Subcutaneous abdominal adipose tissue (tissue), 5 donors: ENCODE data around the gene HADHA.
A peak's percentile ranks its signal among the peaks of the same experiment; 100 is the strongest.

Source experiments
- H3K27ac ChIP-seq: one replicate; pipeline ENCODE4 v1.7.0; 2013; ENCODE audit warnings: low read depth, mild to moderate bottlenecking, inconsistent platforms, low read length, moderate library complexity
- H3K27me3 ChIP-seq, 5 donors: one replicate each; pipeline ENCODE4 v1.7.0; 2013; ENCODE audit warnings: low read length in 5 of 5, inconsistent platforms in 1 of 5; ENCODE audit not compliant: control insufficient read depth in 5 of 5, insufficient read depth in 4 of 5
- H3K36me3 ChIP-seq, 5 donors: one replicate each; pipeline ENCODE4 v1.7.0; 2013; ENCODE audit warnings: low read length in 5 of 5; ENCODE audit not compliant: control insufficient read depth in 5 of 5, insufficient read depth in 5 of 5
- H3K4me1 ChIP-seq, 5 donors: one replicate each; pipeline ENCODE4 v1.7.0; 2013; ENCODE audit warnings: low read length in 5 of 5, mild to moderate bottlenecking in 3 of 5, moderate library complexity in 1 of 5; ENCODE audit not compliant: control insufficient read depth in 5 of 5, insufficient read depth in 5 of 5
- H3K4me3 ChIP-seq, 5 donors: one replicate each; pipeline ENCODE4 v1.7.0; 2013; ENCODE audit warnings: low read length in 5 of 5, low read depth in 1 of 5
- H3K9ac ChIP-seq, 5 donors: one replicate each; pipeline ENCODE4 v1.7.0; 2013; ENCODE audit warnings: low read length in 5 of 5, mild to moderate bottlenecking in 4 of 5, moderate library complexity in 3 of 5
- H3K9me3 ChIP-seq, 5 donors: one replicate each; pipeline ENCODE4 v1.7.0; 2013; ENCODE audit warnings: low read length in 5 of 5; ENCODE audit not compliant: control insufficient read depth in 5 of 5
- donor health status: healthy.
- donor health status: healthy.
- donor health status: healthy.
- donor health status: healthy.
- donor health status: healthy.

The HADHA gene

DNA sequence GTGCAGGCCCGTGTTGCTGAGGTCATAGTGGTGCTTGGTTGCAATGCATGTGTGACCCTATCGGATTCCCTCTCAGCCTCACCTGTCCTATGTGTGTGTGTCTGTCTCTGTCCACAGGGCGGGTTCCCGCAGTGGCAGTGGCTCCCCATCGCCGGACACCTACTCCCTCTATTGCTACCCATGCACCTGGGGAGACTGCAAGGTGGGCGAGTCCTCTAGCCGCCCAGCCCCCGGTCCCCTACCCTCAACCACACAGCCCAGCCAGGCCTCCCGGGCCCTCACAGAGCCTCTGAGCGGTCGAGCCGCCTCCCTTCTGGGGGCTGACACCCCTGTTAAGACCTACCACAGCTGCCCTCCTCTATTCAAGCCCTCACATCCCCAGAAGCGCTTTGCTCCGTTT lies 57.3 kb downstream of the HADHA start:
- no peaks in the 10 kb centered on the region for H3K9me3 ChIP-seq
- H3K4me3 ChIP-seq = no peak overlapping the region
- peaks cover 0 to 2% (median 0%) of the 10 kb centered on the region in 5 donors for H3K27me3 ChIP-seq
- H3K9ac ChIP-seq = no peak overlapping the region
- no peak overlapping the region for H3K27ac ChIP-seq
- peaks cover 3 to 24% (median 24%) of the 10 kb centered on the region in 5 donors for H3K4me1 ChIP-seq
- peaks cover 0 to 30% (median 25%) of the 10 kb centered on the region in 5 donors for H3K36me3 ChIP-seq

DNA sequence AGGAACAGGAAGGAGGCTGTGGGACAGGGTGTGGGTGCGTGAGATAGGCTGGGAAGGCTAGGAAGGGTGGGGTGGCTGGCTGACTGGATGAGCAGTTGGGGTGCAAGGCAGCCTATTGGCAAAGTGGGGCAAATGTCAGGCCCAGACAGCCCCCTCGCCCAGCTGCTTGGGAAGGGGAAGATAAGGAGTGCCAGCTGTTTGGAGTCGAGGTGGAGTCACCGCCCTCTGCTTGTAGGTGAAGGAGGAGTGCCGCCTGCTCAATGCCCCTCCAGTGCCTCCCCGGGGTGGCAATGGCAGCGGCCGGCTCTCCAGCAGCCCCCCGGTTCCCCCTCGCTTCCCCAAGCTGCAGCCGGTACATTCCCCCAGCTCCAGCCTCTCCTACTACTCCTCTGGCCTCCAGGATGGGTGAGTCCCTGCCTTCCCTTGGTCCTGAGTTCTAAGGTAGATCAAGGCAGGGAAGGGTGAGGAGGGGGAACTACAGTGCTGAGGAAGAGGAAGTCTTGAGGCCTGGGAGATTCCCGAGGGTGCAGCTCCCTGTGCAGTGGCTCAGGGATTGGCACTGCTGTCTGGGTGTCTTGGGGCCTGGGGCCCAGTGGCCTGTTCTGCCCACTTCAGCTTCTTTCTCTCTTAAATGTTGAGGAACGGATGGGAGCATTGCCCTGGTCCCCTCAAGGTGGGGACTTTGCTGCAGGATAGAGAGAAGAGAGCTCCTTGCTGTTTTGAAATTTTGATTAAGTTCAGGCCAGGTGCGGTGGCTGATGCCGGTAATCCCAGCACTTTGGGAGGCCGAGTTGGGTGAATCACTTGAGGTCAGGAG lies 58.3 kb downstream of the HADHA start:
- Histone ChIP-seq H3K27me3 (peaks cover 0 to 3% (median 0%) of the 10 kb centered on the region in 5 donors), H3K4me3 (peak overlapping the region in 3 of 5 donors; percentile 63 to 73 (median 68)), H3K9ac (peak overlapping the region in 2 of 5 donors; percentile 70 to 80), H3K9me3 (no peaks in the 10 kb centered on the region), H3K27ac (no peak overlapping the region), H3K4me1 (peaks cover 3 to 24% (median 24%) of the 10 kb centered on the region in 5 donors), H3K36me3 (peaks cover 0 to 20% (median 15%) of the 10 kb centered on the region in 5 donors)

DNA sequence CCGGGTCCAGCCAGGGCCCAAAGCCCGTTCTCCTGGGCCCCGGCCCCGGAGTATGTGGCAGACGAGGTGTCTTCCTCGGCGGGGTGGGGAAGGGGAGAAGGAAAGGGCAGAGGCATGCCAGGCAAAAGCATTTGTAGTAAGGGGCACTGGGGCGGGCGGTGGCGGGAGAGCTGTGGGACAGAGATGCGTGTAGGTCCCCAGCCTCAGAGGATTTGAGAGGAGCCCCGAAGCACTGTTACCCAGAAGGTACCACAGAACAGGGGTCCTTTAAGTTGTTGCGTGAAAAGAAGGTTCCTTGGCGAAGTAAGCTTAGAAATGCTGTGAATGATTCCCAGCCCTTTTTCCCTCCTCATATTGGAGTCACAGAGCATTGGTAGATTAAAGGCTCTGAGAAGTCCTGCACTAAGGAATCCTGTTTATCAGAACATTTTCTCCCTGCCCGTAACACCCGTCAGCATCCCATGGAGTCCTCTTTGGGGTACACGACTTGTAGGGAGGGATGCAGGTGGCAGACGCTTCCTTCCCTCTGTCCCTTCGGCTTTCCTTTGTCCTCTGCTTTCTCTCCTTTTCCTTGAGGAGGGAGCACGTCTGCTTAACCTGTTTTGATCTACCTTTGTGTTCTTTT lies 59.0 kb downstream of the HADHA start:
- peaks cover 0 to 3% (median 0%) of the 10 kb centered on the region in 5 donors for H3K27me3 ChIP-seq
- H3K9me3 ChIP-seq = no peaks in the 10 kb centered on the region
- H3K27ac ChIP-seq = no peak overlapping the region
- peak overlapping the region; percentile 63 to 73 (median 68) for H3K4me3 ChIP-seq
- H3K4me1 ChIP-seq = peaks cover 3 to 24% (median 24%) of the 10 kb centered on the region in 5 donors
- peak overlapping the region; percentile 59 to 80 (median 70) for H3K9ac ChIP-seq
- H3K36me3 ChIP-seq = peaks cover 0 to 13% (median 8%) of the 10 kb centered on the region in 5 donors

DNA sequence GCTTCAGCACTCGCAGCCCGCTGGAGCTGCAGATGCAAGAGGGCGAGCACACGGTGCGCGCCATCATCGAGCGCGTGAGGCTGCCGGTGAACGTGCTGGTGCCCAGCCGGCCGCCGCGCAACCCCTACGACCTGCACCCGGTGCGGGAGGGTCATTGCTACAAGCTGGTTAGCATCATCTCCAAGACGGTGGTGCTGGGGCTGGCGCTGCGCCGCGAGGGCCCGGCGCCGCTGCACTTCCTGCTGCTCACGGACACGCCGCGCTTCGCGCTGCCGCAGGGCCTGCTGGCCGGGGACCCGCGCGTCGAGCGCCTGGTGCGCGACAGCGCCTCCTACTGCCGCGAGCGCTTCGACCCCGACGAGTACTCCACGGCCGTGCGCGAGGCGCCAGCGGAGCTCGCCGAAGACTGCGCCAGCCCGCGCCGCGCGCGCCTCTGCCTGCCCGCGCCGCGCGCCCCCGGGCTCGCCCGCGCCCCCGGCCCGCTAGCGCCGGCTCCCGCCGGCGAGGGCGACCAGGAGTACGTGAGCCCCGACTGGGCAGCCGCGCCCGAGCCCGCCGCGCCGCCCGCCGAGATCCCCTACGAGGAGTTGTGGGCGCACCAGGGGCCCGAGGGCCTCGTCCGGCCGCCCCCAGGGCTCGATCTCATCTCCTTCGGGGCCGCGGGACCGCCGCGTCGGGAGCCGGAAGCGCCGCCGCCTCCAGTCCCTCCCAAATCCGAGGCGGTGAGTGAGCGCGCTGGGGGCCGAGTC lies 59.7 kb downstream of the HADHA start:
- H3K27ac ChIP-seq = no peak overlapping the region
- no peaks in the 10 kb centered on the region for H3K9me3 ChIP-seq
- H3K36me3 ChIP-seq = peaks cover 0 to 6% (median 2%) of the 10 kb centered on the region in 5 donors
- peaks cover 3 to 29% (median 24%) of the 10 kb centered on the region in 5 donors for H3K4me1 ChIP-seq
- H3K9ac ChIP-seq = peak overlapping the region in 4 of 5 donors; percentile 65 to 80 (median 74)
- H3K4me3 ChIP-seq = peak overlapping the region in 4 of 5 donors; percentile 68 to 73 (median 70)
- H3K27me3 ChIP-seq = peaks cover 0 to 5% (median 0%) of the 10 kb centered on the region in 5 donors

DNA sequence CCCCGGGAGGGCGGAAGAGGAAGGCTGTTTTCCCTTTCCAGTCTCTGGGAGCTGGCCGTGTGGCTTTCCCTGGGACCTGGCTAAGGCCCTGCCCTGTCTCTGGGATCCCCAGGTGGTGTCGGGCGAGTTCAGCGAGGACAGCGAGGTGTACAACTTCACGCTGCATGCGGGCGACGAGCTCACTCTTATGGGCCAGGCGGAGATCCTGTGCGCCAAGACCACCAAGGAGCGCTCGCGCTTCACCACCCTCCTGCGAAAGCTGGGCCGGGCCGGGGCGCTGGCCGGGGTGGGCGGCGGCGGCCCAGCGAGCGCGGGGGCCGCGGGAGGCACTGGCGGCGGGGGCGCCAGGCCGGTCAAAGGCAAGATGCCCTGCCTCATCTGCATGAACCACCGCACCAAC lies 60.3 kb downstream of the HADHA start:
- Histone ChIP-seq H3K27me3 (peaks cover 0 to 10% (median 0%) of the 10 kb centered on the region in 5 donors), H3K4me1 (peaks cover 3 to 35% (median 29%) of the 10 kb centered on the region in 5 donors), H3K36me3 (peaks cover 0 to 6% (median 2%) of the 10 kb centered on the region in 5 donors), H3K9me3 (no peaks in the 10 kb centered on the region), H3K4me3 (peak overlapping the region in 4 of 5 donors; percentile 68 to 73 (median 70)), H3K27ac (no peak overlapping the region), H3K9ac (peak overlapping the region in 1 of 5 donors; percentile 64)

DNA sequence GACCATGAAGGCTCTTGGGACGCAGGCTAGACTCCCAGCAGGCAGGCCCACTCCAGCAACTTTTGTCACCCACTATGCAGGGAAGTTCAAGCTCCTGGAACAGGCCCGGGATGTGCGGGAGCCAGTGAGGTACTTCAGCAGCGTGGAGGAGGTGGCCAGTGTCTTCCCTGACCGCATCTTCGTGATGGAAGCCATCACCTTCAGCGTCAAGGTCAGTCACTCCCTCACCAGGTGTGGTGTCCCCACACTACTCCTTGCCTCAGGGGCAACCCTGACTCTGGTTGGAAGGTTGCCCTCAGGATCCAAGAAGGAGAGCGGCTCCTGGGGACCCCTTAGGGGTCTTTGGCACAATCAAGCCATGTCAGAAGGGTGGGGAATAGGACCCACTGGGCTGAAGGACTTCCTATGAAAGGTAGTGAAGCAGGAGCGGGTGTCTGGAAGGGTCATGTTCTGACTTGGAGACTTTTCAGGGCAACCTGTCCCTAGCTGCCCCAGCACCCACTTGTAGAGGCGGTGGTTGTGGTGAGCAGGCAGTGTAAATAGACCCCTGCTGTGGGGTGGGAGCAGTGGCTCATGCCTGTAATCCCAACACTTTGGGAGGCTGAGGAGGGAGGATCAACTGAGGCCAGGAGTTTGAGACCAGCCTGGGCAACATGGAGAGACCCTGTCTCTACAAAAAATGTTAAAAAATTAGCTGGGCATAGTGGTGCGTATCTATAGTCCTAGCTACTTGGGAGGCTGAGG lies 61.4 kb downstream of the HADHA start:
- Histone ChIP-seq H3K9ac (no peak overlapping the region), H3K27me3 (peaks cover 0 to 10% (median 0%) of the 10 kb centered on the region in 5 donors), H3K27ac (no peak overlapping the region), H3K9me3 (no peaks in the 10 kb centered on the region), H3K4me1 (peaks cover 3 to 35% (median 30%) of the 10 kb centered on the region in 5 donors), H3K36me3 (peaks cover 0 to 2% (median 0%) of the 10 kb centered on the region in 5 donors), H3K4me3 (no peak overlapping the region)

DNA sequence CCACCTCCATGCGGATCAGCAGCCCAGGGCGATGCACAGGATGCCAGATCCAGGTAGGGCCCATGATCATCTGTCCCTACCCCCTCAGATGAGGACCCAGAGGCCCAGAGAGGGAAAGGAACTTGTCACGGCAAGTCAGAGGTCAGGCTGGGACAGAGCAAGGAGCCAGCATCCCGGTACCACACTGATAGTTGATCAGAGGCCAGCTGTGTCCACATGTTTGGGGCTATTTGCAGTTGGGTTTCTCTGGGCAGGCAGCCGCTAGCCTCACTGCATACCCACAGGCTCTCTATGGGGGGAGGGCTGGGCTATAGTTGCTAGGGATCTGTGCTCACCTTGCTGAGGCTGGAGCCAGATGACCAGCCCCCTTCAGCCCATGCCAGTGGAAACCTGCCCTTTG lies 62.0 kb downstream of the HADHA start:
- no peaks in the 10 kb centered on the region for H3K36me3 ChIP-seq
- no peak overlapping the region for H3K9ac ChIP-seq
- peaks cover 3 to 34% (median 29%) of the 10 kb centered on the region in 5 donors for H3K4me1 ChIP-seq
- H3K27me3 ChIP-seq = peaks cover 0 to 12% (median 0%) of the 10 kb centered on the region in 5 donors
- no peaks in the 10 kb centered on the region for H3K9me3 ChIP-seq
- no peak overlapping the region for H3K4me3 ChIP-seq
- no peak overlapping the region for H3K27ac ChIP-seq

DNA sequence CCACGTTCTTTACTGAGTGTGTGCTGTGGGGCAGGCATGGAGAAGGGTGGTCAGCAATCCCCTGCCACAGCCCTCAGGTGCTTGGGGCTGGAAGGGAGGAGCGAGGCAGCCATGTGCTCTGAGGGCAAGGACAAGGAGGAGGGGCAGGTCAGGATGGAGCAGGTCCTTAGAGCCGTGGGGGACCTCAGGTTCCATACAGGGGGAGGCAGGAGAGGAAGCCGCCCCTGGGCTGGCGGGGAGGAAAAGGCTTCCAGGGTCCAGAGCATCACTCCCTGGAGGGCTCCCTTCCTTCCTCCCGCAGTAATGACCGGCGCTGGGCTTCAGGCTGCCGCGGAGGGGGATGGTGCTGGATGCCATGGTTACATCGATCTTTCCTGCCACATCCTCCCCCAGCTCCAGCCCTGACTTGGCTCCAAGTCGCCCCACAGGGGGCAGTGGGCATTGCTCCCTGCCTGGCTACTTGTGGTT lies 65.0 kb downstream of the HADHA start:
- H3K27ac ChIP-seq = no peak overlapping the region
- H3K27me3 ChIP-seq = peaks cover 8 to 32% (median 16%) of the 10 kb centered on the region in 5 donors
- H3K9me3 ChIP-seq = no peaks in the 10 kb centered on the region
- H3K9ac ChIP-seq = peak overlapping the region in 4 of 5 donors; percentile 26 to 71 (median 44)
- H3K4me1 ChIP-seq = peaks cover 0 to 24% (median 18%) of the 10 kb centered on the region in 5 donors
- no peaks in the 10 kb centered on the region for H3K36me3 ChIP-seq
- H3K4me3 ChIP-seq = peak overlapping the region; percentile 63 to 67 (median 64)
